IPS-18c (cell line): Measurements from ENCODE around the gene S100A4.
A peak's percentile ranks its signal among the peaks of the same experiment; 100 is the strongest.

Experiments used
- H3K4me3 ChIP-seq: 2 replicates; pipeline ENCODE4 v1.7.0; 2013; ENCODE audit warnings: low read depth, mild to moderate bottlenecking, low read length, moderate library complexity; ENCODE audit not compliant: insufficient read depth
- H3K9me3 ChIP-seq: one replicate; pipeline ENCODE4 v1.6.1; 2013; ENCODE audit warnings: mild to moderate bottlenecking, low read length, moderate library complexity; ENCODE audit not compliant: control insufficient read depth, insufficient read depth

Gene S100A4

DNA sequence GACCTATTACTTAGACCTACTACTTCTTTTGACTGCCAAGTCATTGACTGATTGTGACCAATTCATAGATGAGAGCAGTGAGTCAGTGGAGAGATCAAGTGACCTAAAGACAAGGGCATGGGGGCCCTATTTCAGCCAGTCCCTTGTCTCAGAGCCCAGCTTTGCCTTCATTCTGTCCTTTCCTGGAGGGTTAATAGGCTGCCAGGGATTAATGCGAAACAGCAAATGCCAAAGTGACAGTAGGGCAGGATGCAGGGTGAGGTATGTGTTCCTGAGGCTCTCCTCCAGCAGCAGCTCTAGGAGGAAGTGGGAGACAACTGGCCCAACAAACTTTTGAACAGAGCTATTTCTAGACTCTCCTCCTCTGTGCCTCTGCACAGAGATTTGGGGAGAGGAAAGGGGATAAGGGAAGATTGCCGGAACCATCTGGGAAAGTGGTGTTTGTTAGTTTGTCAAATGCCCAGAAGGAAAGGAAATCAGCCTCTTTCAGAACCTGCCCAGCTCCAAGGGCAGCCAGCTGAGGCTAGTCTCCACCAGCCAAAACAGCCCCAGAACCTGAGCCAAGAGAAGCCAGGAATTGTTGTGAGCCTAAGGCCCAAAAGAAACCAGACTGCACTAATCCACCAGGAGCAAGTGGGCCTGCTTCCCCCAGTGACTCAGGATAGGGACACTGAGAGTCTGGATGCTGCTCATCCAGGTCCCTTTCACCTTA is 8.4 kb upstream of the S100A4 start:
- no peak overlapping the region for H3K4me3 ChIP-seq

DNA sequence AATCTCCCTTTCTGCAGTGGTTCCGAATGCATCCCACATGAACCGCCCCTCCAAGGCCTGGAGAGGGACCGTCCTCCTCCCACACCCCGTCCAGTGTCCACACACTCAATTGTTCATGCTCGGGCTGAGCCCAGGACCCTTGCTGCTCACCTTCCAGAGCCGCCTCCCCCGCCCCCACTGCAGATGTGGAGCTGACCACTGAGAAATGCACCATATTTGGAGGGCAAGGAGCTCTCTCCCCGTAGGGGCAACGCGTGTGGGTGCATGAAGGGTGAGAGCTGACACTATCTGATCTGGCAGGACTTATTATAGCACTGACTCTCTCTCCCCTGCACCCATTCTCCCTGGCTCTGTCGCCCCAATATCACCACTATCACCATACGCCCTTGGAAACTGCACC is 7.5 kb upstream of the S100A4 start:
- no peaks in the 10 kb centered on the region for H3K9me3 ChIP-seq

More for the DNA sequence above, 8.4 kb upstream of the S100A4 start:
- H3K9me3 ChIP-seq, result no peaks in the 10 kb centered on the region

DNA sequence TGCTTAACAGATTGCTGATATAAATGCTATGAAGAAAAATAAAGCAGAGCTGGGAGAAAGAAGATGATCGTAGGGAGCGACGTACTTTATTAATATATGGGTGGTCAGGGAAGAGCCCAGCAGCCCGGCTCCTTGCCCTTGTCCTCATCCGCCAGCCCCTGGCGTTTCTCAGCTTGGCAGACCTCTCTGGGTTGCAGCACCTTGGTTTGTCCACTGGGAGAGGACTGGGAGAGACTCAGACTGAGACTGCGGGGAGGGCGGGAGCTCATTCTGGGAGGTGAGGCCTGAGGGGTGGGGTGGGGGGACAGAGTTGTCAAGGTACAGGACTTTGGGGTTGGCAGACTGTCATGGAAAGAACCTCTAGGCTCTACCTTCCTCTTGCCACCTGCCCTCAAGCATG is 6.7 kb upstream of the S100A4 start:
- no peak overlapping the region for H3K4me3 ChIP-seq

More for the DNA sequence above, 7.5 kb upstream of the S100A4 start:
- H3K4me3 ChIP-seq, result no peak overlapping the region

DNA sequence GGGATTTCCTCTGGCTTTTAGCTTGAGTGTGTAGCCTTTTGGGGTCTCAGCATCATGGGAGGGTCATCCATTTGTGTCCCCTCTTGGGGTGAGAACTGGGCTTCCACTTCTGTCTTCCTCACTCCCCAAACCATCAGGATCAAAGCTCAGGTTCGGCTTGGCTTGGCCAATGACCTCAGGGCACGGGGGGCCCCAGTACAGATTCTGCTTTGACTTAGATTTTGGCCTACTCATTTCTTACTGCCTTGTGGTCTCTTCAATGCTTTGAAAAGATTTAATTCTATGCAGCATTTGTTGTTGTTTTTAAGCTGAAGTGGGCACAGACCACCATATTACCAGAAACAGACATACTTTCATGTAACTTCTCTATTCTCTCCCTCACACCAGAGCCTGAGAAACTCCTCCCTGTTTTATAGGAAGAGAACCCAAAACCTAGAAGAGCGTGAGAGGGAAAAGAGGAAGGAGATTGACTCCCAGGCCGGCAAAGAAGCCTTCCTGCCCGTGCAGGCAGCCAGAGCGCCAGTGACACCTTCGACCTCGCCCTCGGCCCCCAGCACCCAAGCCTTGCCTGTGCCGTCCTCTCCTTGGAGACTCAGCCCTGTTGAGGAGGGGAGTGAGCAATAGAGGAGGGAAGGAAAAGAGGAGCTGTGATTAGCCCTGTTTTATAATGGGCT is 5.4 kb upstream of the S100A4 start:
- H3K9me3 ChIP-seq, result no peaks in the 10 kb centered on the region

More for the DNA sequence above, 6.7 kb upstream of the S100A4 start:
- H3K9me3 ChIP-seq, result no peaks in the 10 kb centered on the region

DNA sequence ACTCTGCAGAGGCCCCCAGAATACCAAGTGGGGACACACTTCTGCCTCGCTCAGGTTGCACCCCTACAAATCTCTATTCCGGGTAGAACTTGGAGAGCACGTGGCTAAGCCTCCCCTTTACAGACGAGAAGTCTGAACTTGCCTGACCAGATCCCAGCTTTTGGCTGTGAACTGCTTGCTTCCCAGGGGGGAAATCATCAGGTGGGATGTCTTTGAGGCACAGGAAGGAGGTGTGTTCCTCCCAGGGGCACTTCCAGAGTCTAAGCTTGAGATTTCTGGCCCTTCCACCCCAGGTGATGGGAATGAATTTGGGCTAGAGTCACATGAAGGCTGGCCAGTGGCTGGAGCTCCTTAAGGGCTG is 4.8 kb upstream of the S100A4 start:
- Histone ChIP-seq H3K9me3 (no peaks in the 10 kb centered on the region), H3K4me3 (peak overlapping the region; percentile 15; the same call in 1 of the 2 replicates)

More for the DNA sequence above, 5.4 kb upstream of the S100A4 start:
- no peak overlapping the region; the same call in 1 of the 2 replicates for H3K4me3 ChIP-seq

DNA sequence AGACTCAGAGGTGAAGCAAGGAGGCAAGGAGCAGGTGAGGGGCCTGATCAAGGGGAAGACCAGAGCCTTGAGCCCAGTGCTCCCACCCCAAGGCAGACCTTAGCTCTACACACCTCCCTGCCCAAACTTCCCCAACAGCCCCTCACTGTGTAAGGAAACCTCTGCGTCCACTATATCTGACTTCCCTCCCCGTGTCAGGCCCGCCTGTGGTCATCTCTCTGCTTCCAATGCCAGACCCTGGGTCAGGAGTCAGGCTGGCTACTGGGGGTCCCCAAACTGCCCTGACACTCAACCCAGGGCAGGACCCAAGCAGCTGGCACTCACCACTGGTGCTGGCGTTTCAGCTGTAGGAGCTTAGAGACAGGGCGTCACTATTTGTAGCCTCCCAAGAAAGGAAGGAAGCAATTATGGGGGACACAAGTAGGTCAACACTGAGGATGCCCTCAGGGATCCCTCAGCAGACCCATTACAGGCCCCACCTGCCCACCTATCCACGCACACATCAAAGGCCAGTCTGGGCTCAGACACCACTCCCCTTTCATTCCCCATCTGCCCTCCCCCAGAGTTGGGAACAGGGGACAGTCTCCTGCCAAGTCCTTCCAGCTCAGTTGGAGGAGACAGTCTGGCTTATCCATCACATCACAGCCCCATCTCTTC is 4.3 kb upstream of the S100A4 start:
- Histone ChIP-seq H3K4me3 (no peak overlapping the region), H3K9me3 (no peaks in the 10 kb centered on the region)

DNA sequence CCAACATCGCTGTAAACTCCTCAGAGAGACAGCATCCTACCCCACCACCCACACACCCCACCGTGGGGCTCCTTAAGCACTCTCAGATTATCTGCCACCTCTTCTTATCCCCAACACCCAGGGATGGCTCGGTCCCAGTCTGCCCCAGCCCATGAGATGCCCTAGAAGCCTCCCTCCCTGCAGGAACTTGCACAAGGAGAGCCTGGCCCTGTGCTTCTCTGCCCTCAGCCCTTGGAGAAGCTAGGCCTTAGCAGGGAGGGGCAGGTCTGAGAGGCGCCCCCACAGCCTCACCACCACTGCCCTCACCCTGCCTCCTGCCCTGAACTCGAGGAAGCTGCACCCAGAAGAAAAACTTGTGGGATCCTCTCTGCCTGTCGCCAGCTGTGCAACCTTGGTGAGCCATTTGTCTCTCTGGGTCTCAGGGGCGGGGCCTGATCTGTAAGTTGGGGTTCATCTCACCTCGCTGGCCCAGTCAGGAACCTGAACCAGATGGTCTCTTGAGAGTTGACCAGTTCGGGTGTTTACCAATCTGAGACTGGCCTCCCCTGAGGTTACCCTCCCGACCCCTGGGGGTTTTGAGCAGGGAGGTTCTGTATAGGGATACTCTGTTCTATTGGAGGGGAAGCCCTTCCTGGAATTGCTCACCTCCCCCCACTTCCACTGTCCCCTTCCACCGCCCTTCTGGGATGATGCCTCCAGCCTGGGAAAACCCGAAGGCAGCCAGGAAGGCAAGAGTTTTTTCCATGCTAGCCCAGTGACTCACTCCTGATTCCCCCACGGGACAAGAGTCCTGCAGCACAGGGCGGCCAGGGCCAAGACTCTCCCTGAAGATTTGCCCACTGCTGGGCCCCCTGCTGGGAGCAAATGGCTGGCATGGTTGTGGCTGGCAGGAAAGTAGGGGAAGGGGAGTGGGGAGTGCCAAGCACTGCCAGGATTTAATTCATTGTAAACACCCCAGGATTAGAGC is 3.4 kb upstream of the S100A4 start, which contains the start of gene S100A3:
TSS of gene S100A3 (minus strand) at position 537 of the 967 bp plus-strand sequence. CDS start 773 bp downstream, outside the sequence.
- no peaks in the 10 kb centered on the region for H3K9me3 ChIP-seq
- H3K4me3 ChIP-seq, result no peak within 1 kb of the TSS

DNA sequence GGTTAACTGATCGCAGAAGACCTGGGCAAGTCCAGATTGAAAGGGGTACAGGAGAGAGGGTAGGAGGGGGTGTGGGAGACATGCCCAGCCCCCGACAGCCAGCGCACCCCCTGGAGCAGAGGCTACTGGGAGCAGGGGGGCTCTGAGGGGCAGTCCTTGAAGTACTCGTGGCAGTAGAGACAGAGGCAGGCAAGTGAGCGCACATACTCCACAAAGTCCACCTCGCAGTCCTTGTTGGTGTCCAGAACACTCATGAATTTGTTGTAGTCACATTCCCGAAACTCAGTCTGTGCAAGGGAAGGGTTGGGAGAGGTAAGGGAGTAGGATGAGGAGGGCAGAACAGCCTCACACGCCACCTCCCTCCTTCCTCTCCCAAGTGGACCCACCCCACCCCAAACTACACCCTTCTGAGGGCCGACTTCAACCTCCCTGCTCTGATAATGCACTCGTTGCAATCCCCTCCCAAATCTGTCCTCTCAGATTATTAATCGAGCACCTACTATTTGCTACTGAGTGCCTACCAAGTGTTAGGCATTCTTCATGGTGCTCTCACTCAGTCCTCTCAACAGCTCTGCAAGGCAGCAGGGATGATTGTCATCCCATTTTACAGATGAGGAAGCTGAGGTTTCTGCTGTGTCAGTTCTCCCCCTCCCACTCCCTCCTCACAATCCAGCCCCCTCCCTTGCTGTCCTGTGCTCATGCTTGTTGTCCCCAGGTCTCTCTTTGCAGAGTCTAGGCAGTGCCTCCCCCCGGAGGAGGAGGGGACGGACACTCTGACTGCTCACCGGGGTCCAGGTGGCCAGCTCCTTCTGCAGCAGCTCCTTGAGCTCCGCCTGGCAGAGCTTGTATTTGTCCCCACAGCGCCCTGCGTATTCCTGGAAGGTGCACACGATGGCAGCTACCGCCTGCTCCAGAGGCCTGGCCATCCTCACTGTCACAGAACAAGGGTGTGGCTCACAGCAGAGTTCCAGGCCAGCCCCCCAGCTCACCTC is 2.2 kb upstream of the S100A4 start:
- Histone ChIP-seq H3K9me3 (no peaks in the 10 kb centered on the region), H3K4me3 (no peak overlapping the region)

DNA sequence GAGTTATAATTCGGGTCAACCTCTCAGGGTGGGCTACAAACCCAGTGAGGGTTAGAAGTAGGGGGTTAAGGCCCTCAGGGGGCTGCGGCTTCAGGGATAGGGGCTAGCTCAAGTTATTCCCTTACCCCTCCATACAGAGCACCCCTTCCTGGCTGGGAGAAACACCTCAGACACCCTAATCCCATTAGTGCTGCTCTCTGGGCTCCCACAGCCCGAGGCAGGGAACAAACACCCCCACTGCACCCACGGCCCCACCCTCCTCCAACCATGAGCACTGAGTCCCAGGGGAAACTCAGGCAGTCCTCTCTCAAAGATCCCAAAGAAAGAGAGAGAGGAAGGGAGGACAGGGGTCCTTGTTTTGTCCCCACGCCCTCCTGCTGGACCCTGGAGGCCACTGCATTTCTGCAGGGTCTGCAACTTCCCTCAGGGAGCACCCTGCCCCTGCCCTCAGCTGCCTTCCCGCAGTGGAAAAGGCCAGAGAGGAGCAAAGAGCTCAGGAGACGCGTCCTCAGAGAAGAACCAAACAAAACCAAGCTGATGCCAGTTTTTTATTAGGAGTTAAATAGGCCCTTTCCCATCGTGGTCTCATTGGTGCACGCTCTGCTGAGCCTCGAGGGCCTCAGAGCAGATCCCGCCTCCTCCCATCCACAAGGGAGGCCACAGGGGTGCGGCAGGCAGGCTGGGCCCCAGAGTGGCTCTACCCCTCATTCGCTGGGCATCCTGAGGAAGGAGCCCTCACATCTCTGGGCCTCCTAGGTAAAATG is 1.4 kb upstream of the S100A4 start:
- Histone ChIP-seq H3K9me3 (no peaks in the 10 kb centered on the region), H3K4me3 (no peak overlapping the region)

DNA sequence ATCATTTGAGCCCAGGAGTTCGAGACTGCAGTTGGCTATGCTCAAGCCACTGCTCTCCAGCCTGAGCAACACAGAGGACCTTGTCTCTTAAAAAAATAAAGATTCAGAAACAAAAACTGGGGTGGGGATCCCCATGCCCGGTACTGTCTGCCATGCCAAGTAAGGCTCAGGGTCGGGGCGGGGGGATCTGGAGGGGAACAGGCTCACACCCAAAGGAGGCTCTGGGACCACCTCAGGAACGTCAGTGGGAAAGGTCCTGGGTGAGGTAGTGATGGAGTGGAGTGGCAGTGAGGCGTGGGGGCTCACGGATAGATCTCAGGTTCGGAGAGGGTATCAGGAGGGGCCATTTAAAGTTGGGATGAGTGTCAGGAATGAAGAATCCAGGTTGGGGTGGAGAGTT is 765 bp upstream of the S100A4 start:
- Histone ChIP-seq H3K9me3 (no peaks in the 10 kb centered on the region), H3K4me3 (no peak overlapping the region)

DNA sequence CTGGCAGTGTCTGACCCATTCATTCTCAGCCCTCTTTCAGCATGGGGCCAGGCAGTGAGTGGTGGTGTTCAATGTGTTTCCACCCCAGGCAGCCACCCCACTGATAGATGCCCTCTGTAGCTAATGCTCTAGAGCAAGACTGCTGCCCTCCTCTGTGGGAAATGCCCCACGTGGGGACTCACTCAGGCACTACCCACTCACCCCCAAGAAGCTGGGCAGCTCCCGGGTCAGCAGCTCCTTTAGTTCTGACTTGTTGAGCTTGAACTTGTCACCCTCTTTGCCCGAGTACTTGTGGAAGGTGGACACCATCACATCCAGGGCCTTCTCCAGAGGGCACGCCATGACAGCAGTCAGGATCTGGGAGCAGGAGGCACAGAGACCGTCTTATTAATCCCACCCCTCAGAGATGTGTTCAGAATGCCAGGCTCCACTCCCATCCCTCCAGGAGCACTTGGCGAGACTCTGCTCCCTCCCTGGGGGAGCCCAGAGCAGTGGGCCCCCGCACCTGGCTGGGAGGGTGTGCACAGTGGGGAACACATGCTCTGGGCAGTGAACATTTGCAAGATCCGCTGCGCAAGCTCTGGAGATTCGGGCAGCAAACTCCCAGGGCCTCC is 1.0 kb downstream of the S100A4 start:
- Histone ChIP-seq H3K9me3 (no peaks in the 10 kb centered on the region), H3K4me3 (no peak overlapping the region)

DNA sequence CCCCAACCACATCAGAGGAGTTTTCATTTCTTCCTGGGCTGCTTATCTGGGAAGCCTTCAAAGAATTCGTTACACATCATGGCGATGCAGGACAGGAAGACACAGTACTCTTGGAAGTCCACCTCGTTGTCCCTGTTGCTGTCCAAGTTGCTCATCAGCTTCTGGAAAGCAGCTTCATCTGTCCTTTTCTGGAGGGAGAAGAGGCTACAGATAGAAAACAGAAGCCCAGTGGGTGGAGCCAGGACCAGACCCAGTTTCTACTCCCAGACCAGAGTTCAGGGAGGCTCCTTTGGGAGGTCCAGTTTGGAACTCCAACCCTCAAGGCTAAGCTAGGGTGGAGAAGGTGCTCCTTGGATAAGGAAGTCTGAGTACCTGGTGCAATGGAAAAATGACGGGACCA is 1.9 kb downstream of the S100A4 start:
- Histone ChIP-seq H3K4me3 (no peak overlapping the region), H3K9me3 (no peaks in the 10 kb centered on the region)

DNA sequence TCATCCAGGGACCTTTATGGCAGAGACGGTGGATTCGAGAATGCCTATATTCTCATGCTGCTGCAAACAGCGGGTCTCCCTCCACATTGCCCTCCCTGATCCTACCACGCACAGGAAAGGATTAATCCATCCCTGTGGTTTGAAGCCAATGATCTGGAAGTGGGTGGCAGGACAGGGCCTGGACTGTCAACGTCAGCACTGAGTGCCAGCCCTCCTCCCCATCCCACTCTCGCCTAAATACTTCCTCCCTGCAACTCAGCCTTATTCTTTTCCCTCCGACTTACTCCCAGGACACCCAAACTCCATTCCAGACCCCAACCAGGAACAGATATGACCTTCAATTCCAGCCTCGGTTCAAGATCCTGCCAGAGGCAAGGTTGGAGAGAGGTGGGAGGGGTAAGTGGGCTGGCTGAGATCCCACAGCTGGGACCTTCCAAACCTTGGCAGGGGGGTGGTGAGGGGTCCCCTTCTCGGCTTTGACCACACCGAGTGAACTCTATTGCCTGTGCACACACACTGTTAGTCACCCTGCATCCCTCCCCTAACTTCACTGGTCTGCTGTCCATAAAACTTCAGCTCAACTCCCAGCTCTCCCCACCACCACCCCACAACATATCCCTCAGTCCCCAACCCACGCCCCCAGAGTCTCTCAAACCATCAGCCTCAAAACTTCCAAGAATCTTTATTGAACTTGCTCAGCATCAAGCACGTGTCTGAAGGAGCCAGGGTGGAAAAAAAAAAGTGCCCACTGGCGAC is 2.5 kb downstream of the S100A4 start:
- no peak overlapping the region for H3K4me3 ChIP-seq
- no peaks in the 10 kb centered on the region for H3K9me3 ChIP-seq
